CD4-positive, alpha-beta memory T cell (primary cell): ENCODE data around the gene SP3. TPM values are rescaled to one million over a fixed set of nuclear protein-coding genes. Genes with fewer than 3 reads are reported as not detected.

ENCODE experiments used
- CTCF ChIA-PET: fragments of 350-600 bp; sonication (Branson Sonifier 250); formaldehyde crosslinking; loops from one replicate; lab custom pipeline; 2021; ENCODE audit warnings: inconsistent platforms; ENCODE audit not compliant: partially characterized antibody; lab: Charles Lee
- POLR2A ChIA-PET: fragments of 350-600 bp; sonication (Branson Sonifier 250); formaldehyde crosslinking; loops from one replicate; lab custom pipeline; 2021; ENCODE audit not compliant: partially characterized antibody; lab: Charles Lee
- DNase-seq, 5 donors: peaks; one replicate each; pipeline versions ENCODE4 v3.0.0 to v3.0.0-alpha.2; 2020 to 2022; ENCODE audit warnings: mixed read lengths in 1 of 5
- H3K27ac ChIP-seq: one replicate; pipeline ENCODE4 v1.7.0; 2013; ENCODE audit warnings: low read depth, low read length
- H3K27me3 ChIP-seq: 2 replicates; pipeline ENCODE4 v1.7.0; 2013; ENCODE audit warnings: mild to moderate bottlenecking, low read length, moderate library complexity; ENCODE audit not compliant: insufficient read depth
- H3K36me3 ChIP-seq: 2 replicates; pipeline ENCODE4 v1.7.0; 2013; ENCODE audit warnings: mild to moderate bottlenecking, low read length, moderate library complexity; ENCODE audit not compliant: insufficient read depth
- H3K4me1 ChIP-seq: 2 replicates; pipeline ENCODE4 v1.7.0; 2013; ENCODE audit warnings: mild to moderate bottlenecking, low read length, moderate library complexity; ENCODE audit not compliant: insufficient read depth
- H3K4me3 ChIP-seq, 2 donors: one replicate each; pipeline ENCODE4 v1.7.0; 2013; ENCODE audit warnings: low read length in 2 of 2, mild to moderate bottlenecking in 1 of 2
- H3K9me3 ChIP-seq, 2 donors: one replicate each; pipeline ENCODE4 v1.7.0; 2013; ENCODE audit warnings: low read length in 2 of 2, control low read depth in 1 of 2; ENCODE audit not compliant: control insufficient read depth in 1 of 2
- H3K27ac Mint-ChIP-seq, 7 donors: one replicate each; pipeline ENCODE4 v1.8.0; 2020 to 2021; ENCODE audit warnings: mixed read lengths in 7 of 7, mild to moderate bottlenecking in 6 of 7, inconsistent platforms in 3 of 7, moderate library complexity in 3 of 7
- H3K27me3 Mint-ChIP-seq, 2 donors: one replicate each; pipeline ENCODE4 v1.8.0; 2020 to 2021; ENCODE audit warnings: mixed read lengths in 2 of 2
- H3K36me3 Mint-ChIP-seq, 2 donors: one replicate each; pipeline ENCODE4 v1.8.0; 2020 to 2021; ENCODE audit warnings: mixed read lengths in 2 of 2, inconsistent platforms in 1 of 2, mild to moderate bottlenecking in 1 of 2
- H3K4me1 Mint-ChIP-seq, 4 donors: one replicate each; pipeline ENCODE4 v1.8.0; 2020 to 2021; ENCODE audit warnings: mixed read lengths in 4 of 4, mild to moderate bottlenecking in 1 of 4
- H3K4me3 Mint-ChIP-seq, 8 donors: one replicate each; pipeline ENCODE4 v1.8.0; 2020 to 2021; ENCODE audit warnings: mixed read lengths in 8 of 8, mild to moderate bottlenecking in 7 of 8, moderate library complexity in 6 of 8, inconsistent platforms in 3 of 8
- H3K9me3 Mint-ChIP-seq, 8 donors: one replicate each; pipeline ENCODE4 v1.8.0; 2020 to 2021; ENCODE audit warnings: mixed read lengths in 8 of 8, mild to moderate bottlenecking in 5 of 8, inconsistent platforms in 3 of 8, moderate library complexity in 1 of 8
- intact Hi-C: fragments of 100-400 bp; cut with micrococcal nuclease; formaldehyde crosslinking; loops from one replicate; pipeline ENCODE4 v1.15.1; 2023
- polyA plus RNA-seq, 2 donors: library from polyadenylated mRNA; unstranded; fragments of 300-500 nt; fragmentation: Illumina TruSeq; gene quantifications; one replicate each; pipeline ENCODE4 v1.2.3, GENCODE V29; 2021
- total RNA-seq, 2 experiments: library from RNA; stranded (reverse); gene quantifications; one replicate each; pipeline ENCODE4 v1.2.3, GENCODE V29; 2021

SP3 gene
- total and polyA plus RNA-seq, 4 experiments from 2014 or later = 55.5 to 130 (median 100) TPM

GRCh38 chr2:173874003-173874893 lies 90.9 kb downstream of the SP3 start:
- no peaks in the 10 kb centered on the region for H3K27me3 ChIP-seq
- H3K4me3 ChIP-seq = no peak overlapping the region
- ChIA-PET POLR2A (no interaction called here), CTCF (interaction anchor here (1.8 kb wide), 1 partner anchor 10 kb away, joined by 5 read pairs; no protein-coding TSS in a partner anchor)
- Mint-ChIP-seq H3K27me3 (peaks cover 7% of the 10 kb centered on the region in 2 donors), H3K9me3 (no peaks in the 10 kb centered on the region), H3K4me1 (no peaks in the 10 kb centered on the region), H3K4me3 (no peak overlapping the region), H3K36me3 (no peaks in the 10 kb centered on the region), H3K27ac (peak overlapping the region in 1 of 7 donors; percentile 57)
- H3K36me3 ChIP-seq = no peaks in the 10 kb centered on the region
- DNase-seq = no peak
- no peaks in the 10 kb centered on the region for H3K9me3 ChIP-seq
- H3K4me1 ChIP-seq = no peaks in the 10 kb centered on the region
- no peak overlapping the region for H3K27ac ChIP-seq
- intact Hi-C loops = no loop called here

- no peak overlapping the region for H3K27ac ChIP-seq
- no peaks in the 10 kb centered on the region for H3K9me3 ChIP-seq
- Mint-ChIP-seq H3K27me3 (peaks cover 5 to 7% of the 10 kb centered on the region in 2 donors), H3K4me1 (no peaks in the 10 kb centered on the region), H3K36me3 (no peaks in the 10 kb centered on the region), H3K9me3 (no peaks in the 10 kb centered on the region), H3K27ac (no peak overlapping the region), H3K4me3 (no peak overlapping the region)
- POLR2A ChIA-PET = no interaction called here
- H3K4me3 ChIP-seq = no peak overlapping the region
- intact Hi-C loops = no loop called here
- no peaks in the 10 kb centered on the region for H3K36me3 ChIP-seq
- DNase-seq = no peak
- no peaks in the 10 kb centered on the region for H3K27me3 ChIP-seq
- no peaks in the 10 kb centered on the region for H3K4me1 ChIP-seq
- CTCF ChIA-PET = interaction anchor here (0.6 kb wide), 1 partner anchor 12 kb away, joined by 3 read pairs; no protein-coding TSS in a partner anchor
These were observed 92.5 kb downstream of the SP3 start for GRCh38 chr2:173872714-173873113.

GRCh38 chr2:173869244-173870229 lies 95.6 kb downstream of the SP3 start:
- H3K4me1 Mint-ChIP-seq = no peaks in the 10 kb centered on the region
- no peak overlapping the region for H3K27ac ChIP-seq
- H3K9me3 Mint-ChIP-seq = no peaks in the 10 kb centered on the region
- H3K36me3 Mint-ChIP-seq = no peaks in the 10 kb centered on the region
- ChIA-PET CTCF (interaction anchor here (1.6 kb wide), 1 partner anchor 15 kb away, joined by 3 read pairs; no protein-coding TSS in a partner anchor), POLR2A (no interaction called here)
- no peak overlapping the region for H3K4me3 ChIP-seq
- no peaks in the 10 kb centered on the region for H3K27me3 ChIP-seq
- H3K27ac Mint-ChIP-seq = no peak overlapping the region
- DNase-seq = no peak
- H3K4me3 Mint-ChIP-seq = no peak overlapping the region
- H3K4me1 ChIP-seq = no peaks in the 10 kb centered on the region
- H3K36me3 ChIP-seq = no peaks in the 10 kb centered on the region
- H3K27me3 Mint-ChIP-seq = peaks cover 1 to 6% of the 10 kb centered on the region in 2 donors
- no peaks in the 10 kb centered on the region for H3K9me3 ChIP-seq
- intact Hi-C loops = no loop called here

GRCh38 chr2:173868406-173868805 lies 96.8 kb downstream of the SP3 start:
- no peaks in the 10 kb centered on the region for H3K36me3 Mint-ChIP-seq
- no peak overlapping the region for H3K27ac ChIP-seq
- no peak overlapping the region for H3K4me3 ChIP-seq
- H3K9me3 Mint-ChIP-seq = no peaks in the 10 kb centered on the region
- intact Hi-C loops = no loop called here
- no peaks in the 10 kb centered on the region for H3K4me1 ChIP-seq
- no peak overlapping the region for H3K27ac Mint-ChIP-seq
- no peak overlapping the region for H3K4me3 Mint-ChIP-seq
- H3K4me1 Mint-ChIP-seq = no peaks in the 10 kb centered on the region
- H3K27me3 ChIP-seq = no peaks in the 10 kb centered on the region
- H3K27me3 Mint-ChIP-seq = peaks cover 1 to 6% of the 10 kb centered on the region in 2 donors
- POLR2A ChIA-PET = no interaction called here
- H3K36me3 ChIP-seq = no peaks in the 10 kb centered on the region
- CTCF ChIA-PET = no interaction called here
- H3K9me3 ChIP-seq = no peaks in the 10 kb centered on the region
- no peak for DNase-seq

- no peaks in the 10 kb centered on the region for H3K27me3 ChIP-seq
- Mint-ChIP-seq H3K4me1 (no peaks in the 10 kb centered on the region), H3K9me3 (no peaks in the 10 kb centered on the region), H3K36me3 (no peaks in the 10 kb centered on the region), H3K27me3 (peaks cover 1 to 9% of the 10 kb centered on the region in 2 donors), H3K4me3 (no peak overlapping the region), H3K27ac (no peak overlapping the region)
- CTCF ChIA-PET = interaction anchor here (2.6 kb wide), 1 partner anchor 17 kb away, joined by 6 read pairs; no protein-coding TSS in a partner anchor
- no peaks in the 10 kb centered on the region for H3K36me3 ChIP-seq
- no peak overlapping the region for H3K27ac ChIP-seq
- H3K9me3 ChIP-seq = no peaks in the 10 kb centered on the region
- DNase-seq = no peak
- H3K4me1 ChIP-seq = no peaks in the 10 kb centered on the region
- no peak overlapping the region for H3K4me3 ChIP-seq
- intact Hi-C loops = no loop called here
- POLR2A ChIA-PET = no interaction called here
These were observed 98.1 kb downstream of the SP3 start for GRCh38 chr2:173866874-173867618.

- H3K36me3 ChIP-seq = no peaks in the 10 kb centered on the region
- H3K9me3 ChIP-seq = no peaks in the 10 kb centered on the region
- no peak for DNase-seq
- POLR2A ChIA-PET = no interaction called here
- H3K27me3 Mint-ChIP-seq = peaks cover 5 to 9% of the 10 kb centered on the region in 2 donors
- H3K9me3 Mint-ChIP-seq = no peaks in the 10 kb centered on the region
- H3K27ac Mint-ChIP-seq = no peak overlapping the region
- no peaks in the 10 kb centered on the region for H3K27me3 ChIP-seq
- intact Hi-C loops = no loop called here
- no peak overlapping the region for H3K4me3 ChIP-seq
- CTCF ChIA-PET = interaction anchor here (2.6 kb wide), 1 partner anchor 18 kb away, joined by 6 read pairs; no protein-coding TSS in a partner anchor
- no peak overlapping the region for H3K27ac ChIP-seq
- H3K36me3 Mint-ChIP-seq = no peaks in the 10 kb centered on the region
- H3K4me3 Mint-ChIP-seq = no peak overlapping the region
- no peaks in the 10 kb centered on the region for H3K4me1 Mint-ChIP-seq
- no peaks in the 10 kb centered on the region for H3K4me1 ChIP-seq
These were observed 99.0 kb downstream of the SP3 start for GRCh38 chr2:173865971-173866873.
